ENCODE measurements around the gene MRPS27.

- TF ChIP-seq MAFK (IDR thresholded peaks at IDR 0.05; ENCODE audit: low read length), result no peak
- TF ChIP-seq CTCF (IDR thresholded peaks at IDR 0.05 in 2 of 3, conservative IDR thresholded peaks at IDR 0.05 in 1 of 3; ENCODE audit: insufficient read depth in 2 of 3, low read depth in 1 of 3, low read length in 3 of 3), result no peak
- TF ChIP-seq SAP30 (IDR thresholded peaks at IDR 0.05; ENCODE audit: borderline replicate concordance, insufficient read depth, low read depth, low read length, poor library complexity, severe bottlenecking), result no peak
- no peak for TF ChIP-seq ZNF740 (CRISPR knock-in tag; IDR thresholded peaks at IDR 0.05)
- TF ChIP-seq ZNF740 (tag; IDR thresholded peaks at IDR 0.05), result no peak
- no peak for TF ChIP-seq RFX5 (IDR thresholded peaks at IDR 0.05; ENCODE audit: low read depth, low read length)
- no peak for TF ChIP-seq ZNF318 (IDR thresholded peaks at IDR 0.05; ENCODE audit: borderline replicate concordance in 1 of 2, low read depth in 1 of 2)
- TF ChIP-seq XRCC5 (IDR thresholded peaks at IDR 0.05; ENCODE audit: low read depth, low read length), result no peak
- TF ChIP-seq ATF3 (IDR thresholded peaks at IDR 0.05), result no peak
- TF ChIP-seq ATF3 (CRISPR knock-in tag; conservative IDR thresholded peaks at IDR 0.05), result no peak
- no peak for TF ChIP-seq USF2 (CRISPR knock-in tag; IDR thresholded peaks at IDR 0.05)
- no peak for TF ChIP-seq ATF6 (CRISPR knock-in tag; IDR thresholded peaks at IDR 0.05)
These were observed 134.3 kb downstream of the MRPS27 start for GRCh38 chr5:72185496-72186329.
